ENCODE measurements around the gene PAGR1. TPM values are rescaled to one million over a fixed set of nuclear protein-coding genes. Genes with fewer than 3 reads are reported as not detected.
"Not testable (repeated sequence)": the region's sequence is repeated elsewhere in the genome, so short reads cannot be mapped to it uniquely, and the experiment has no call there.

PAGR1 gene
- total RNA-seq: 10 to 100 TPM; 14.9 to 29.7 TPM
- polyA plus RNA-seq: 10 to 100 TPM; 24.2 to 85.3 TPM
- long read RNA-seq, donor 1, transcript PAGR1-201 (3 exons, 1,702 nt): major isoform, 127 of 127 reads
- long read RNA-seq, donor 1, partial matches to known transcripts: 0 of 127 reads
- long read RNA-seq, donor 1, other reads (novel, unspliced or antisense): 0 of 127 reads
- long read RNA-seq, donor 2, transcript PAGR1-201 (3 exons, 1,702 nt): major isoform, 29 of 29 reads
- long read RNA-seq, donor 2, partial matches to known transcripts: 0 of 29 reads
- long read RNA-seq, donor 2, other reads (novel, unspliced or antisense): 0 of 29 reads

DNA sequence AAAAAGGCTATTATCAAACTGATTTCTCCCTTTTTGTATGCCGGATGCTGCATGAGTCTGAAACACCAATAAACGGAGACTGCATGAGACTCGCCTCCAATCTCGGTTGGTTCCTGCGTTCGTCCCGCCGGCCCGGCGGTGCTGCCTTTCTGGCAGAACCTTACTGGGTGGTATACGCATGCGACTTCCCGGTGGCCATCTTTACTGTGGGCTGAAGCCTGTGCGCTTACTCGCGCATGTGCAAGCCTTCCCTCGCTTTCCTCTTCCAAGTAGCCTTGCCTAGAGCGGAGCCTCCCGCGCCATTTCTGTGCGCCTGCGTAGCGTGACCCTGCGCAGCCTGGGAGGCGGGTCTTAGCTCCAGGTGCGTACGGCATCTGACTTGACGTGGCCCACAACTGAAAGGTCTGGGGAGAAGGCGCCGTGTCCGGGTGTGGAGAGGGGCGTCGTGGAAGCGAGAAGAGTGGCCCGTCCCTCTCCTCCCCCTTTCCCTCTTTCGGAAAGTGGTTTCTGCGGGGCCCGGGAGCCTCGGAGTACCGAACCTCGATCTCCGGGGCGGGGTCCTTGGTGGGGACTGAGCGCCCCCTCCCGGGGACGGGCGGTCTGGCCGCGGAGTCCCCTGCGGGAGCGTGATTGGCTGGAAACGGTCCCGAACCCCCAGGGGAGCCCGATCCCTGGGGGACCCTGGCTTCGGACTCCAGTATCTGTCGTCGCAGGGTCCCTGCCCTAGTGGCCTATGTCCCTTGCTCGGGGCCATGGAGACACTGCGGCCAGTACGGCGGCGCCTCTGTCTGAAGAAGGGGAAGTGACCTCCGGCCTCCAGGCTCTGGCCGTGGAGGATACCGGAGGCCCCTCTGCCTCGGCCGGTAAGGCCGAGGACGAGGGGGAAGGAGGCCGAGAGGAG, at the start of gene PAGR1:
Gene PAGR1 (plus strand): TSS at position 360 of the 901 bp plus-strand sequence. CDS start 374 bp downstream, at position 734.
- H3K27ac ChIP-seq (ENCODE audit: low read depth in 1 of 2, low read length in 2 of 2): peak within 1 kb of the TSS; percentile 10 to 79
- intact Hi-C loops (cut with DNase I): loop anchor here (5.0 to 10.0 kb wide), 3 partner anchors 46 to 949 kb away; partner anchors contain the start of genes CDIPT (in 1 of the 2), CFAP119 (in 1 of the 2), HIRIP3 (in 1 of the 2) and INO80E (in 1 of the 2)

DNA sequence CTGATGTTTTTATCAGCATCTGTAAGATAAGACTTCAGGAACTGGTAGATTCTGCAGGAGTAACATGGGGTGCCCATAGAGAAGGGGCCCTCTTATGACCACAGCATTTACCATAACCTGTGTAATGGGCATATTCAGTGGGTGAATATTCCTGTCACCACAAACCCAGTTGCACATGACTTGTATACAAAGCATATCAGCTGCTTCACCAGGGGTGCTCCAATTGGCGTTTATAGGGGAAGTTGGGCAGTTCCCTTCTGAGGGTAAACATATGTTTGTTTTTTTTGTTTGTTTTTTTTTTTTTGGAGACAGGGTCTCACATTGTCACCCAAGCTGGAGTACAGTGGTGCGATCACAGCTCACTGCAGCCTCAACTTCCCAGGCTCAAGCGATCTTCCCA, 49.4 kb upstream of the PAGR1 start:
- H3K9me3 ChIP-seq (ENCODE audit: control insufficient read depth, low read length): no peaks in the 10 kb centered on the region
- 87 to 94% methylated on average over 3 of the region's 3 CpGs for WGBS, 2 donors
- no peaks in the 10 kb centered on the region for H3K4me1 ChIP-seq (ENCODE audit: control insufficient read depth in 1 of 2, insufficient read depth in 2 of 2, low read length in 2 of 2)
- intact Hi-C loops (cut with DNase I): no loop called here
- no peak overlapping the region for H3K4me3 ChIP-seq (ENCODE audit: low read length in 2 of 2)
- H3K27me3 ChIP-seq (ENCODE audit: control insufficient read depth in 1 of 2, insufficient read depth in 2 of 2, low read length in 1 of 2): no peaks in the 10 kb centered on the region
- no peaks in the 10 kb centered on the region for H3K36me3 ChIP-seq (ENCODE audit: control insufficient read depth in 1 of 2, insufficient read depth in 2 of 2, low read length in 1 of 2)
- H3K27ac ChIP-seq (ENCODE audit: low read depth in 1 of 2, low read length in 2 of 2): no peak overlapping the region
- no peak for DNase-seq
- ATAC-seq (ENCODE audit: low FRiP score): no peak

More for the DNA sequence above, at the start of gene PAGR1:
- DNase-seq (peak; percentile 99), ATAC-seq (ENCODE audit: low FRiP score) (peak; percentile 87)
- Histone ChIP-seq H3K27me3 (ENCODE audit: control insufficient read depth in 1 of 2, insufficient read depth in 2 of 2, low read length in 1 of 2) (no peaks in the 10 kb centered on the region), H3K4me3 (ENCODE audit: low read length in 2 of 2) (peak within 1 kb of the TSS; percentile 44 to 60), H3K4me1 (ENCODE audit: control insufficient read depth in 1 of 2, insufficient read depth in 2 of 2, low read length in 2 of 2) (no peaks in the 10 kb centered on the region), H3K9me3 (ENCODE audit: control insufficient read depth, low read length) (no peaks in the 10 kb centered on the region), H3K36me3 (ENCODE audit: control insufficient read depth in 1 of 2, insufficient read depth in 2 of 2, low read length in 1 of 2) (no peaks in the 10 kb centered on the region)
- 0% methylated on average over 59 to 70 of the region's 70 CpGs for WGBS, 2 donors

DNA sequence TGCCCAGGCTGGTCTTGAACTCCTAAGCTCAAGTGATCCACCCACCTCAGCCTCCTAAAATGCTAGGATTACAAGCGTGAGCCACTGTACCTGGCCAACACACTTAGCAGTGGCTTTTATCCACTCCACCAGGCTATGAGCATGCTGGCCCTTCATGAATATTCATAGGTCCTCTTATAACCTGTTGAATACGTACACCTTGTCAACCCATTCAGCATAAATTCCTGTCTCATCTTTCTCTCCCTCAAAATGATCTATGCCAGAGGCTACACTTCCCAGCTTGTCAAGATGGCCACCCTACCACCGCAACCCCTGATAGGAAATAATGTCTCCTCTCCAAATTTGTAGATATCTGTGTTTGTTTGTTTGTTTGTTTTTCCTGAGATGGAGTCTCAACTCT, 48.9 kb upstream of the PAGR1 start:
- ATAC-seq (ENCODE audit: low FRiP score) (no peak), DNase-seq (no peak)
- Histone ChIP-seq H3K27ac (ENCODE audit: low read depth in 1 of 2, low read length in 2 of 2) (no peak overlapping the region), H3K9me3 (ENCODE audit: control insufficient read depth, low read length) (no peaks in the 10 kb centered on the region), H3K4me1 (ENCODE audit: control insufficient read depth in 1 of 2, insufficient read depth in 2 of 2, low read length in 2 of 2) (no peaks in the 10 kb centered on the region), H3K4me3 (ENCODE audit: low read length in 2 of 2) (no peak overlapping the region), H3K27me3 (ENCODE audit: control insufficient read depth in 1 of 2, insufficient read depth in 2 of 2, low read length in 1 of 2) (no peaks in the 10 kb centered on the region), H3K36me3 (ENCODE audit: control insufficient read depth in 1 of 2, insufficient read depth in 2 of 2, low read length in 1 of 2) (no peaks in the 10 kb centered on the region)
- intact Hi-C loops (cut with DNase I): no loop called here
- 87 to 93% methylated on average over 3 of the region's 3 CpGs for WGBS, 2 donors

DNA sequence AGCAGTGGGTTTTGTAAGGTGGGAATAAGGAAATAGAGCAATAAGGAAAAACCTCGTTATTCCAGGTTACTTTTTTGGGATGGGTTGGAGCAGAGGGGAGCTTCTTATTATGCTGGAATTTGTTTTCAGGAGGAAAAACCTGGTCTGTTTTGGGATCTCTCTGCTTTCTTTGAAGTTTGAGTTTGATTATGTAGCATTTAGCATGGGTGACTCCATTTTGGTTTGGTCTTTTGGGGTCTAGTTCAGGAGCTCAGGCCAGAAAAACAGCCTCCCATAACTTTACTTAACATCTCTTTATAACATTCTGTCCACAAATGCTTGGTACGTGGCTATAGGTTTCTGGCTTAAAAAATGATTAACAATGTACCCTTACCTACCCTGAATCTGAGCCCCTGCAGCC, 46.4 kb upstream of the PAGR1 start:
- Histone ChIP-seq H3K9me3 (ENCODE audit: control insufficient read depth, low read length) (no peaks in the 10 kb centered on the region), H3K4me3 (ENCODE audit: low read length in 2 of 2) (no peak overlapping the region), H3K36me3 (ENCODE audit: control insufficient read depth in 1 of 2, insufficient read depth in 2 of 2, low read length in 1 of 2) (no peaks in the 10 kb centered on the region), H3K27ac (ENCODE audit: low read depth in 1 of 2, low read length in 2 of 2) (no peak overlapping the region), H3K4me1 (ENCODE audit: control insufficient read depth in 1 of 2, insufficient read depth in 2 of 2, low read length in 2 of 2) (no peaks in the 10 kb centered on the region), H3K27me3 (ENCODE audit: control insufficient read depth in 1 of 2, insufficient read depth in 2 of 2, low read length in 1 of 2) (no peaks in the 10 kb centered on the region)
- no peak for ATAC-seq (ENCODE audit: low FRiP score)
- WGBS, 2 donors: 80 to 82% methylated on average over 2 of the region's 2 CpGs
- intact Hi-C loops (cut with DNase I): no loop called here
- no peak for DNase-seq

DNA sequence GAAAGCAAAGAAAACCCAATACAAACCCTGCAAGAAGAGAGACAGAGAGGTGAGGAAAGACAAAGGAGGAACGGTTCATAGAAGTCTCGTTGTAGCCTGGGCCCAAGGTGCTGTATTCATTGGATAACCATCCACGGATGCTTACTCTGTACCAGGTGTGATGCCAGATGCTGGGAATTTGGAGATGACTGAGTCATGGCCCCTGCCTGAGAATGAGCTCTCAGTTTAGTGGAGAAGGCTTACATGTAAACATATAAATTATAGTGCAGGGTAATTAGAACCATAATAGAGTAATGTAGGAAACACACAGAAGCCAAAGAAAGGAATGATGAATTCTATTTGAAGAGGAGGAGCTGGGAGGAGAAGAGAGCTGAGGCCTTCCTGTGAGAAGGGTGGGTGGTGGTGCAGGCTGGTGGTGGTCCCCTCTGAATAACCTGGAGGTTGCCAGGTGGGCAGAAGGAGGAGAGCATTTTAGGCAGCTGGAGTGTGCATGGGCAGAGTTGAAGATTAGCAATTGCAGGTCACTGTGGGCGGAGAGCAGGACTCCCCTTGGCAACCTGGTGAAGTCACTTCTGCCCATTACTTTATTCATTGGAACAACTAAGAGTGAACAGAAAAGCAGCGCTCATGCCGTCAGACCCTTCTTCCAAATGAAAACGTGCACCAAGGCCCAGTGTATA, 45.6 kb upstream of the PAGR1 start:
- DNase-seq: no peak
- ATAC-seq (ENCODE audit: low FRiP score): no peak
- WGBS, 2 donors: 77 to 78% methylated on average over 7 of the region's 7 CpGs
- H3K4me1 ChIP-seq (ENCODE audit: control insufficient read depth in 1 of 2, insufficient read depth in 2 of 2, low read length in 2 of 2): no peaks in the 10 kb centered on the region
- H3K4me3 ChIP-seq (ENCODE audit: low read length in 2 of 2): no peak overlapping the region
- intact Hi-C loops (cut with DNase I): no loop called here
- no peaks in the 10 kb centered on the region for H3K36me3 ChIP-seq (ENCODE audit: control insufficient read depth in 1 of 2, insufficient read depth in 2 of 2, low read length in 1 of 2)
- no peaks in the 10 kb centered on the region for H3K27me3 ChIP-seq (ENCODE audit: control insufficient read depth in 1 of 2, insufficient read depth in 2 of 2, low read length in 1 of 2)
- no peak overlapping the region for H3K27ac ChIP-seq (ENCODE audit: low read depth in 1 of 2, low read length in 2 of 2)
- H3K9me3 ChIP-seq (ENCODE audit: control insufficient read depth, low read length): no peaks in the 10 kb centered on the region

DNA sequence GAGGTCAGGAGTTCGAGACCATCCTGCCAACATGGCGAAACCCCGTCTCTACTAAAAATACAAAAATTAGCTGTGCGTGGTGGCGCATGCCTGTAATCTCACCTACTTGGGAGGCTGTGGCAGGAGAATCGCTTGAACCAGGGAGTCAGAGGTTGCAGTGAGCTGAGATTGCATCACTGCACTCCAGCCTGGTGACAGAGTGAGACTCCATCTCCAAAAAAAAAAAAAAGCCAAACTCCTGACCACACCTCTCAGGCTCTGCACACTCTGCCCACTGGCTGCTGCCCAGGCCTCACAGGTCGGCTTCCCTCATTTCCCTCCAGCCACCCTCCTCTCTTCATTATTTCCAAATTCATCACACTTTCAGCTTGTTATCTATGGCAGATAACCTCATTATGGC, 43.6 kb upstream of the PAGR1 start:
- 82 to 87% methylated on average over 7 of the region's 7 CpGs for WGBS, 2 donors
- H3K4me3 ChIP-seq (ENCODE audit: low read length in 2 of 2); H3K27ac ChIP-seq (ENCODE audit: low read depth in 1 of 2, low read length in 2 of 2); intact Hi-C loops (cut with DNase I); H3K27me3 ChIP-seq (ENCODE audit: control insufficient read depth in 1 of 2, insufficient read depth in 2 of 2, low read length in 1 of 2); H3K9me3 ChIP-seq (ENCODE audit: control insufficient read depth, low read length); DNase-seq; H3K36me3 ChIP-seq (ENCODE audit: control insufficient read depth in 1 of 2, insufficient read depth in 2 of 2, low read length in 1 of 2); H3K4me1 ChIP-seq (ENCODE audit: control insufficient read depth in 1 of 2, insufficient read depth in 2 of 2, low read length in 2 of 2); ATAC-seq (ENCODE audit: low FRiP score): not testable (repeated sequence)

DNA sequence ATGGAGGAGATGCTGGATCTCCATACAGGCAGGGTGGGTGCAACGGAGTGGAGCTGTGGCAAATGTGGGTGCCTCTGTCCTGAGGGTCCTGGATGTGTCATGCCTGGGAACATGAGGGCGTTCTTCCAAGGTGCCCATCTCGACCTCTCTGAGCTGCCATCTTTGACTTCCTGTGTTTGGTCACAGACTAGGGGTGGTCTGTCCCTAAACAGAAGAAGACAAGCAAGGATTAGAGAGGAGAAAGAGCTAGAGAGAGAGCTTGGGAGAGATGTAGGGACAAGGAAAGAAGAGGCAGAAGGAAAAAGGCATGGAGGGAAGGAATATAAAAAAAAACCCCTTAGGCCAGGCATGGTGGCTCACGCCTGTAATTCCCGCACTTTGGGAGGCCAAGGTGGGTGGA, 41.2 kb upstream of the PAGR1 start:
- WGBS, 2 donors: 89 to 90% methylated on average over 5 of the region's 5 CpGs
- intact Hi-C loops (cut with DNase I): no loop called here
- Histone ChIP-seq H3K36me3 (ENCODE audit: control insufficient read depth in 1 of 2, insufficient read depth in 2 of 2, low read length in 1 of 2) (no peaks in the 10 kb centered on the region), H3K4me1 (ENCODE audit: control insufficient read depth in 1 of 2, insufficient read depth in 2 of 2, low read length in 2 of 2) (no peaks in the 10 kb centered on the region), H3K9me3 (ENCODE audit: control insufficient read depth, low read length) (no peaks in the 10 kb centered on the region), H3K4me3 (ENCODE audit: low read length in 2 of 2) (no peak overlapping the region), H3K27me3 (ENCODE audit: control insufficient read depth in 1 of 2, insufficient read depth in 2 of 2, low read length in 1 of 2) (no peaks in the 10 kb centered on the region), H3K27ac (ENCODE audit: low read depth in 1 of 2, low read length in 2 of 2) (no peak overlapping the region)
- no peak for ATAC-seq (ENCODE audit: low FRiP score)
- no peak for DNase-seq

DNA sequence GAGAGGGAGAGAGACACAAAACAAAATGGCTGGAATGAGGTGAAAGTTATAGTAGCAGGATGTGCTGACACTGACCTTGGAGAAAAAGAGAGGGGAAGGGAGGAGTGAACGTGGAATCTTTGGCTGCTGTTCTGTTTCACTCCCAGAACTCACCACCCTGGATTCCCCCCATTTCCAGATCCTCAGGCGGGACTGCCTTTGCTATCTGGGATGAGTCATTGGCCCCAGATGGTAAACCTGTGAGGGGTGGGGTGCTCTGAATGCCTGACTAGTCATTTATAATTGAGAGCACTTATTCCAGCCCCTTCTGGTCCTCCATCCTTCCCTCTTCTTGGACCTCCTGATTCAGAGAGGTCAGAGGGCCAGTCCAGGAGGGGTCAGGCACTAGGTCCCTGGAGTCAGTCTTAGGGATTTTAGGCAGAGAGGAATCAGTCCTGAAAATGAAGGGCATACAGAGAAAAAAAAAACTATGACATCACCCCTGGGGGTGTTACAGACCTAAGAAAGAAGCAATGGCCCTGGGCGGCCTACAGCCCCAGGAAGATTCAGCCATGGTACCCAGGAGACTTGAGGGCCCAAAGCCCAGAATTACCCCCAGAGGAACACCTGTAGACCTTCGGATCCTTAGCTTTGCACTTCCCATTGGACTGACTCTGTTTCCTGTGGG, 40.1 kb upstream of the PAGR1 start:
- DNase-seq (no peak), ATAC-seq (ENCODE audit: low FRiP score) (no peak)
- Histone ChIP-seq H3K27ac (ENCODE audit: low read depth in 1 of 2, low read length in 2 of 2) (no peak overlapping the region), H3K27me3 (ENCODE audit: control insufficient read depth in 1 of 2, insufficient read depth in 2 of 2, low read length in 1 of 2) (no peaks in the 10 kb centered on the region), H3K36me3 (ENCODE audit: control insufficient read depth in 1 of 2, insufficient read depth in 2 of 2, low read length in 1 of 2) (no peaks in the 10 kb centered on the region), H3K4me3 (ENCODE audit: low read length in 2 of 2) (no peak overlapping the region), H3K9me3 (ENCODE audit: control insufficient read depth, low read length) (no peaks in the 10 kb centered on the region), H3K4me1 (ENCODE audit: control insufficient read depth in 1 of 2, insufficient read depth in 2 of 2, low read length in 2 of 2) (no peaks in the 10 kb centered on the region)
- WGBS, 2 donors: 77 to 85% methylated on average over 4 of the region's 4 CpGs
- intact Hi-C loops (cut with DNase I): no loop called here
